SK-N-SH treated with all-trans-retinoic acid at 6 μM for 48 hours (cell line): ENCODE measurements around the gene CLTCL1.

Source experiments
- ATAC-seq: fragments of 200-7000 bp; cut with Tn5 transposase; 3 replicates; pipeline ENCODE4 v1.9.1; 2020; ENCODE audit warnings: mild to moderate bottlenecking, moderate library complexity
- ARNTL ChIP-seq: fragments of 450-650 bp; formaldehyde crosslinking; IDR thresholded peaks from 2 replicates; pipeline ENCODE4 v1.5.0; 2020; ENCODE audit warnings: low read depth, mild to moderate bottlenecking, moderate library complexity, borderline replicate concordance
- BACH2 ChIP-seq: fragments of 250-450 bp; sonication (Bioruptor Pico); IDR thresholded peaks from 2 replicates; pipeline ENCODE4 v1.9.0; 2021; ENCODE audit warnings: mild to moderate bottlenecking, borderline replicate concordance
- CSDC2 ChIP-seq: fragments of 250-450 bp; sonication (Bioruptor Pico); IDR thresholded peaks from 2 replicates; pipeline ENCODE4 v1.5.0; 2020; ENCODE audit warnings: mild to moderate bottlenecking, moderate library complexity
- ESRRG ChIP-seq: fragments of 250-450 bp; sonication (Bioruptor Pico); IDR thresholded peaks from 2 replicates; pipeline ENCODE4 v1.6.1; 2021; ENCODE audit warnings: mild to moderate bottlenecking
- GLIS3 ChIP-seq: fragments of 250-450 bp; sonication (Bioruptor Pico); IDR thresholded peaks from 2 replicates; pipeline ENCODE4 v1.5.0; 2020; ENCODE audit warnings: mild to moderate bottlenecking, moderate library complexity
- ISL1 ChIP-seq: fragments of 250-450 bp; sonication (Bioruptor Pico); IDR thresholded peaks from 2 replicates; pipeline ENCODE4 v2.1.2; 2022; ENCODE audit warnings: mild to moderate bottlenecking, moderate library complexity
- OSR1 ChIP-seq: fragments of 250-450 bp; sonication (Bioruptor Pico); IDR thresholded peaks from 2 replicates; pipeline ENCODE4 v1.8.0; 2022; ENCODE audit warnings: moderate library complexity, mild to moderate bottlenecking, inconsistent platforms
- PPARA ChIP-seq: fragments of 250-450 bp; sonication (Bioruptor Pico); IDR thresholded peaks from 2 replicates; pipeline ENCODE4 v1.5.0; 2020; ENCODE audit warnings: mild to moderate bottlenecking, borderline replicate concordance
- RARB ChIP-seq: fragments of 250-450 bp; sonication (Bioruptor Pico); IDR thresholded peaks from 2 replicates; pipeline ENCODE4 v1.8.0; 2021; ENCODE audit warnings: mild to moderate bottlenecking, moderate library complexity
- SNAI2 ChIP-seq: fragments of 250-450 bp; sonication (Bioruptor Pico); IDR thresholded peaks from 2 replicates; pipeline ENCODE4 v1.5.0; 2020; ENCODE audit warnings: mild to moderate bottlenecking, moderate library complexity
- TOX ChIP-seq: fragments of 250-450 bp; sonication (Bioruptor Pico); IDR thresholded peaks from 2 replicates; pipeline ENCODE4 v1.8.0; 2021; ENCODE audit warnings: mild to moderate bottlenecking, moderate library complexity, borderline replicate concordance
- ZC3H10 ChIP-seq: fragments of 250-450 bp; sonication (Bioruptor Pico); IDR thresholded peaks from 2 replicates; pipeline ENCODE4 v1.5.1; 2021; ENCODE audit warnings: mild to moderate bottlenecking, moderate library complexity
- ZFP3 ChIP-seq: fragments of 250-450 bp; sonication (Bioruptor Pico); IDR thresholded peaks from 2 replicates; pipeline ENCODE4 v1.5.0; 2020; ENCODE audit warnings: mild to moderate bottlenecking, moderate library complexity
- ZFP30 ChIP-seq: fragments of 450-650 bp; formaldehyde crosslinking; IDR thresholded peaks from 2 replicates; pipeline ENCODE4 v1.5.0; 2022; ENCODE audit warnings: mild to moderate bottlenecking, moderate library complexity
- ZNF565 ChIP-seq: fragments of 450-650 bp; formaldehyde crosslinking; conservative IDR thresholded peaks from 2 replicates; pipeline ENCODE4 v1.5.0; 2020; ENCODE audit warnings: low read depth, mild to moderate bottlenecking, moderate library complexity
- ZNF70 ChIP-seq: fragments of 450-650 bp; formaldehyde crosslinking; IDR thresholded peaks from 2 replicates; pipeline ENCODE4 v1.5.0; 2020; ENCODE audit warnings: mild to moderate bottlenecking, moderate library complexity
- ZNF8 ChIP-seq: fragments of 450-650 bp; formaldehyde crosslinking; IDR thresholded peaks from 2 replicates; pipeline ENCODE4 v1.5.0; 2020; ENCODE audit warnings: mild to moderate bottlenecking, moderate library complexity
- TF ChIP-seq, protein P1 (sequence below): fragments of 250-450 bp; sonication (Bioruptor Pico); IDR thresholded peaks from 2 replicates; pipeline ENCODE4 v1.8.0; 2020; ENCODE audit warnings: mild to moderate bottlenecking, moderate library complexity, borderline replicate concordance
- TF ChIP-seq, protein P2 (sequence below): fragments of 250-450 bp; sonication (Bioruptor Pico); IDR thresholded peaks from 2 replicates; pipeline ENCODE4 v1.5.1; 2020; ENCODE audit warnings: low read depth, mild to moderate bottlenecking, moderate library complexity
- TF ChIP-seq, protein P3 (sequence below): fragments of 250-450 bp; sonication (Bioruptor Pico); IDR thresholded peaks from 2 replicates; pipeline ENCODE4 v1.5.1; 2021; ENCODE audit warnings: mild to moderate bottlenecking, moderate library complexity
- TF ChIP-seq, protein P4 (sequence below): fragments of 250-450 bp; sonication (Bioruptor Pico); IDR thresholded peaks from 2 replicates; pipeline ENCODE4 v1.5.0; 2020; ENCODE audit warnings: mild to moderate bottlenecking, moderate library complexity
- TF ChIP-seq, protein P5 (sequence below): fragments of 250-450 bp; sonication (Bioruptor Pico); IDR thresholded peaks from 2 replicates; pipeline ENCODE4 v1.8.0; 2021; ENCODE audit warnings: low read depth, mild to moderate bottlenecking, moderate library complexity, borderline replicate concordance

CLTCL1 gene

DNA sequence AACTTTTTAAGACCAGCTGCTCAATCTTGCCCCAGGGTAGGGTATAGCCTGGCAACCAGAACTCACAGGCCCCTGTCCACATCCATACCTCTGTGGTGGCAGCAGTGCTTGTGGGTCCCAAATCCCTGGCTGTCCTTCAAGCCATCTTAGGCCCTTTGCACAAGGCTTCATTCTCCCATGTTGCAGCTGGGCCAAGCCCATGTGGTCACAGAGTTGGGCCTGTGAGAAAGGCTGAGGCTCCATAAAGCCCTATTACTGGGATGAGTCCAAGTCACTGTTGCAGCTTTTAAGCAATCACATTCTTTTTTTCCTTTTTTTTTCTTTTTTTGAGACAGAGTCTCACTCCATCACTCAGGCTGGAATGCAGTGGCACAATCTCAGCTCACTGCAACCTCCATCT lies 65.1 kb downstream of the CLTCL1 start (continued):
- TF ChIP-seq, protein P1, sequence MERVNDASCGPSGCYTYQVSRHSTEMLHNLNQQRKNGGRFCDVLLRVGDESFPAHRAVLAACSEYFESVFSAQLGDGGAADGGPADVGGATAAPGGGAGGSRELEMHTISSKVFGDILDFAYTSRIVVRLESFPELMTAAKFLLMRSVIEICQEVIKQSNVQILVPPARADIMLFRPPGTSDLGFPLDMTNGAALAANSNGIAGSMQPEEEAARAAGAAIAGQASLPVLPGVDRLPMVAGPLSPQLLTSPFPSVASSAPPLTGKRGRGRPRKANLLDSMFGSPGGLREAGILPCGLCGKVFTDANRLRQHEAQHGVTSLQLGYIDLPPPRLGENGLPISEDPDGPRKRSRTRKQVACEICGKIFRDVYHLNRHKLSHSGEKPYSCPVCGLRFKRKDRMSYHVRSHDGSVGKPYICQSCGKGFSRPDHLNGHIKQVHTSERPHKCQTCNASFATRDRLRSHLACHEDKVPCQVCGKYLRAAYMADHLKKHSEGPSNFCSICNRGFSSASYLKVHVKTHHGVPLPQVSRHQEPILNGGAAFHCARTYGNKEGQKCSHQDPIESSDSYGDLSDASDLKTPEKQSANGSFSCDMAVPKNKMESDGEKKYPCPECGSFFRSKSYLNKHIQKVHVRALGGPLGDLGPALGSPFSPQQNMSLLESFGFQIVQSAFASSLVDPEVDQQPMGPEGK (CRISPR knock-in tag), result no peak
- TF ChIP-seq ZNF70 (CRISPR knock-in tag) (no peak), ZFP3 (CRISPR knock-in tag) (no peak)

DNA sequence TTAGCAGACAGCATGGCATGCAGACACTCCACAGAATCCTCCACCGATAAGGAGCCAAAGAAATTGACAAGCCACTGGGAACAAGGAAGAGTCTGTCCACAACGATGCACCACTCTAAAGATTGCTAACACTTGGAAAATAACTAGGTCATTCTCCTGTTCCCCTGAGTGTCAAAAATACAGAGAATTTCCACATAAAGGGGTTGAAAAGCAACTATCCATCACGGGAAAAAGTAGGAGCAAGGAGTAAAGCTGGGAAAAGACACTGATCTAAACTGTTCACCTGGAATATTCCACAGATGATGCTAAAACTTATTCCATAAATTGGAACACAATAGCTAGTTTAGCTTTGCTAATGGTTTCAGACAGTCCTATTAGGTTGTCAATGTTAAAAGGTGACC lies 66.0 kb downstream of the CLTCL1 start:
- no peak for ATAC-seq
- no peak for TF ChIP-seq SNAI2 (CRISPR knock-in tag)
- TF ChIP-seq ZFP30 (CRISPR knock-in tag), result no peak
- TF ChIP-seq OSR1, result no peak
- TF ChIP-seq, protein P2, sequence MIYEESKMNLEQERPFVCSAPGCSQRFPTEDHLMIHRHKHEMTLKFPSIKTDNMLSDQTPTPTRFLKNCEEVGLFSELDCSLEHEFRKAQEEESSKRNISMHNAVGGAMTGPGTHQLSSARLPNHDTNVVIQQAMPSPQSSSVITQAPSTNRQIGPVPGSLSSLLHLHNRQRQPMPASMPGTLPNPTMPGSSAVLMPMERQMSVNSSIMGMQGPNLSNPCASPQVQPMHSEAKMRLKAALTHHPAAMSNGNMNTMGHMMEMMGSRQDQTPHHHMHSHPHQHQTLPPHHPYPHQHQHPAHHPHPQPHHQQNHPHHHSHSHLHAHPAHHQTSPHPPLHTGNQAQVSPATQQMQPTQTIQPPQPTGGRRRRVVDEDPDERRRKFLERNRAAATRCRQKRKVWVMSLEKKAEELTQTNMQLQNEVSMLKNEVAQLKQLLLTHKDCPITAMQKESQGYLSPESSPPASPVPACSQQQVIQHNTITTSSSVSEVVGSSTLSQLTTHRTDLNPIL (CRISPR knock-in tag), result no peak
- TF ChIP-seq ZFP3 (CRISPR knock-in tag), result no peak
- TF ChIP-seq BACH2 (CRISPR knock-in tag), result no peak
- no peak for TF ChIP-seq TOX (CRISPR knock-in tag)
- no peak for TF ChIP-seq CSDC2 (CRISPR knock-in tag)
- TF ChIP-seq, protein P3, sequence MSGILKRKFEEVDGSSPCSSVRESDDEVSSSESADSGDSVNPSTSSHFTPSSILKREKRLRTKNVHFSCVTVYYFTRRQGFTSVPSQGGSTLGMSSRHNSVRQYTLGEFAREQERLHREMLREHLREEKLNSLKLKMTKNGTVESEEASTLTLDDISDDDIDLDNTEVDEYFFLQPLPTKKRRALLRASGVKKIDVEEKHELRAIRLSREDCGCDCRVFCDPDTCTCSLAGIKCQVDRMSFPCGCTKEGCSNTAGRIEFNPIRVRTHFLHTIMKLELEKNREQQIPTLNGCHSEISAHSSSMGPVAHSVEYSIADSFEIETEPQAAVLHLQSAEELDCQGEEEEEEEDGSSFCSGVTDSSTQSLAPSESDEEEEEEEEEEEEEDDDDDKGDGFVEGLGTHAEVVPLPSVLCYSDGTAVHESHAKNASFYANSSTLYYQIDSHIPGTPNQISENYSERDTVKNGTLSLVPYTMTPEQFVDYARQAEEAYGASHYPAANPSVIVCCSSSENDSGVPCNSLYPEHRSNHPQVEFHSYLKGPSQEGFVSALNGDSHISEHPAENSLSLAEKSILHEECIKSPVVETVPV, result no peak
- no peak for TF ChIP-seq PPARA (CRISPR knock-in tag)
- no peak for TF ChIP-seq ZNF8 (CRISPR knock-in tag)
- TF ChIP-seq, protein P1 (CRISPR knock-in tag), result no peak
- no peak for TF ChIP-seq ZC3H10
- no peak for TF ChIP-seq RARB (CRISPR knock-in tag)

DNA sequence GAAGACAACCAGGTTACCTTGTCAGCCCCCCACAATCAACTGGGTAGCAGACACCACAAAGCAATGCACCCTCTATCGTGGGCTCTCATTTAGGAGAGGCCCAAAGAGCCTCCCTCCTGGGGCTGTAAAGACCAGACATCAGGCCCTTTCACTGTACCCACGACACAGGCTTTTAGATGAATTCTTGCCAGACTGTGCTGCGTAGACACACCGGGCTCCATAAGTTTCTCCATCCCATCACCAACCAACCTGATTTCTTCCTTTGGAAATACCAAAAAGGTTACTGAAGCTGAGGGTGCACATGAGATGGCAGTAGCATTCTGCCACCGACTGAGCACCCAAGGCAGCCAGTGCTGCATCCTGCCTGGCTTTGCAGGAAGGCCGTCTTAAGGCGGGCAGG lies 66.5 kb downstream of the CLTCL1 start:
- TF ChIP-seq ARNTL (CRISPR knock-in tag), result no peak
- TF ChIP-seq, protein P4, sequence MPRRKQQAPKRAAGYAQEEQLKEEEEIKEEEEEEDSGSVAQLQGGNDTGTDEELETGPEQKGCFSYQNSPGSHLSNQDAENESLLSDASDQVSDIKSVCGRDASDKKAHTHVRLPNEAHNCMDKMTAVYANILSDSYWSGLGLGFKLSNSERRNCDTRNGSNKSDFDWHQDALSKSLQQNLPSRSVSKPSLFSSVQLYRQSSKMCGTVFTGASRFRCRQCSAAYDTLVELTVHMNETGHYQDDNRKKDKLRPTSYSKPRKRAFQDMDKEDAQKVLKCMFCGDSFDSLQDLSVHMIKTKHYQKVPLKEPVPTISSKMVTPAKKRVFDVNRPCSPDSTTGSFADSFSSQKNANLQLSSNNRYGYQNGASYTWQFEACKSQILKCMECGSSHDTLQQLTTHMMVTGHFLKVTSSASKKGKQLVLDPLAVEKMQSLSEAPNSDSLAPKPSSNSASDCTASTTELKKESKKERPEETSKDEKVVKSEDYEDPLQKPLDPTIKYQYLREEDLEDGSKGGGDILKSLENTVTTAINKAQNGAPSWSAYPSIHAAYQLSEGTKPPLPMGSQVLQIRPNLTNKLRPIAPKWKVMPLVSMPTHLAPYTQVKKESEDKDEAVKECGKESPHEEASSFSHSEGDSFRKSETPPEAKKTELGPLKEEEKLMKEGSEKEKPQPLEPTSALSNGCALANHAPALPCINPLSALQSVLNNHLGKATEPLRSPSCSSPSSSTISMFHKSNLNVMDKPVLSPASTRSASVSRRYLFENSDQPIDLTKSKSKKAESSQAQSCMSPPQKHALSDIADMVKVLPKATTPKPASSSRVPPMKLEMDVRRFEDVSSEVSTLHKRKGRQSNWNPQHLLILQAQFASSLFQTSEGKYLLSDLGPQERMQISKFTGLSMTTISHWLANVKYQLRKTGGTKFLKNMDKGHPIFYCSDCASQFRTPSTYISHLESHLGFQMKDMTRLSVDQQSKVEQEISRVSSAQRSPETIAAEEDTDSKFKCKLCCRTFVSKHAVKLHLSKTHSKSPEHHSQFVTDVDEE (CRISPR knock-in tag), result no peak
- no peak for TF ChIP-seq BACH2 (CRISPR knock-in tag)
- no peak for TF ChIP-seq SNAI2 (CRISPR knock-in tag)
- no peak for TF ChIP-seq ZNF70 (CRISPR knock-in tag)
- no peak for TF ChIP-seq ZFP3 (CRISPR knock-in tag)
- no peak for TF ChIP-seq ZFP30 (CRISPR knock-in tag)
- TF ChIP-seq, protein P5, sequence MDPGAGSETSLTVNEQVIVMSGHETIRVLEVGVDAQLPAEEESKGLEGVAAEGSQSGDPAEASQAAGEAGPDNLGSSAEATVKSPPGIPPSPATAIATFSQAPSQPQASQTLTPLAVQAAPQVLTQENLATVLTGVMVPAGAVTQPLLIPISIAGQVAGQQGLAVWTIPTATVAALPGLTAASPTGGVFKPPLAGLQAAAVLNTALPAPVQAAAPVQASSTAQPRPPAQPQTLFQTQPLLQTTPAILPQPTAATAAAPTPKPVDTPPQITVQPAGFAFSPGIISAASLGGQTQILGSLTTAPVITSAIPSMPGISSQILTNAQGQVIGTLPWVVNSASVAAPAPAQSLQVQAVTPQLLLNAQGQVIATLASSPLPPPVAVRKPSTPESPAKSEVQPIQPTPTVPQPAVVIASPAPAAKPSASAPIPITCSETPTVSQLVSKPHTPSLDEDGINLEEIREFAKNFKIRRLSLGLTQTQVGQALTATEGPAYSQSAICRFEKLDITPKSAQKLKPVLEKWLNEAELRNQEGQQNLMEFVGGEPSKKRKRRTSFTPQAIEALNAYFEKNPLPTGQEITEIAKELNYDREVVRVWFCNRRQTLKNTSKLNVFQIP (CRISPR knock-in tag), result no peak
- no peak for TF ChIP-seq ZNF8 (CRISPR knock-in tag)
- TF ChIP-seq TOX (CRISPR knock-in tag), result no peak
- TF ChIP-seq ISL1 (CRISPR knock-in tag), result no peak
- no peak for TF ChIP-seq PPARA (CRISPR knock-in tag)
- TF ChIP-seq, protein P1 (CRISPR knock-in tag), result no peak
- TF ChIP-seq CSDC2 (CRISPR knock-in tag), result no peak
- no peak for TF ChIP-seq ESRRG (CRISPR knock-in tag)
- TF ChIP-seq ZNF565 (CRISPR knock-in tag), result no peak
- no peak for TF ChIP-seq RARB (CRISPR knock-in tag)
- TF ChIP-seq OSR1, result no peak
- TF ChIP-seq, protein P3, result no peak
- TF ChIP-seq GLIS3 (CRISPR knock-in tag), result no peak
- ATAC-seq, result no peak
